K562 (cell line): ENCODE results near the gene MARCKSL1. TPM values are rescaled to one million over a fixed set of nuclear protein-coding genes. Genes with fewer than 3 reads are reported as not detected.

Source experiments
- CBFA2T3 ChIP-seq: fragments of 450-650 bp; IDR thresholded peaks from 2 replicates; pipeline ENCODE4 v1.6.1; 2017
- FOSL1 ChIP-seq: fragments of 200-800 bp; sonication (Bioruptor generic); conservative IDR thresholded peaks from 2 replicates; pipeline ENCODE4 v1.6.1; 2016; ENCODE audit warnings: missing genetic modification characterization, missing compliant biosample characterization
- FOXA3 ChIP-seq, 2 experiments: fragments of 450-650 bp in 1 of 2; sonication (generic) in 1 of 2; formaldehyde crosslinking; IDR thresholded peaks in 1 of 2; conservative IDR thresholded peaks in 1 of 2; 2 replicates each; pipeline versions ENCODE4 v1.4.0 to v1.8.0; 2020 to 2022; ENCODE audit warnings: mild to moderate bottlenecking in 2 of 2, missing genetic modification reagents in 1 of 2
- HMGN3 ChIP-seq: IDR thresholded peaks from 2 replicates; pipeline ENCODE4 v1.6.1; 2011; ENCODE audit warnings: borderline replicate concordance, low read depth, mild to moderate bottlenecking, mixed read lengths, low read length; ENCODE audit not compliant: insufficient read length; ENCODE audit errors: extremely low read depth
- HNRNPK ChIP-seq: fragments of 200-400 bp; formaldehyde crosslinking; IDR thresholded peaks from one replicate; pipeline ENCODE4 v1.6.1; 2018; ENCODE audit warnings: mild to moderate bottlenecking, low read depth, low read length; ENCODE audit not compliant: poor library complexity, severe bottlenecking
- MCM3 ChIP-seq: fragments of 450-650 bp; IDR thresholded peaks from 2 replicates; pipeline ENCODE4 v1.6.1; 2016
- MTA3 ChIP-seq: fragments of 450-650 bp; formaldehyde crosslinking; IDR thresholded peaks from 2 replicates; pipeline ENCODE4 v1.6.1; 2017; ENCODE audit warnings: mild to moderate bottlenecking, borderline replicate concordance
- SMARCE1 ChIP-seq: fragments of 450-650 bp; IDR thresholded peaks from 2 replicates; pipeline ENCODE4 v1.7.1; 2016; ENCODE audit warnings: mild to moderate bottlenecking
- TSC22D4 ChIP-seq: fragments of 450-650 bp; IDR thresholded peaks from 2 replicates; pipeline ENCODE4 v1.6.1; 2016; ENCODE audit warnings: missing genetic modification characterization, missing biosample characterization, control low read depth
- ZNF121 ChIP-seq: sonication (generic); formaldehyde crosslinking; conservative IDR thresholded peaks from 2 replicates; pipeline ENCODE4 v1.8.0; 2022; ENCODE audit warnings: missing genetic modification reagents
- ZNF507 ChIP-seq: conservative IDR thresholded peaks from 2 replicates; pipeline ENCODE4 v1.6.1; 2017; ENCODE audit warnings: missing genetic modification characterization, missing compliant biosample characterization
- polyA plus RNA-seq, 8 experiments: library from polyadenylated mRNA; depleted of rRNA in 4 of 8; stranded (reverse) in 5 of 8; unstranded in 3 of 8; fragments of >200 nt; fragmentation: Nextera tagmentation in 2 of 8; fragmentation: Illumina TruSeq in 1 of 8; extraction: Ambion mirVana in 2 of 8; extraction: Trizol in 1 of 8; gene quantifications; 2 replicates each; pipeline versions ENCODE4 v1.2.1 to v1.2.3, GENCODE V29; 2011 to 2014; ENCODE audit warnings: inconsistent platforms in 1 of 8, missing spikeins in 1 of 8
- total RNA-seq, 7 experiments: library from RNA; depleted of rRNA in 6 of 7; stranded (reverse); fragments of >200 nt in 6 of 7; fragmentation: Illumina TruSeq in 2 of 7; extraction: Trizol in 2 of 7; gene quantifications; 2 replicates each; pipeline versions ENCODE4 v1.2.1 to v1.2.3, GENCODE V29; 2011 to 2021; ENCODE audit warnings: low replicate concordance in 1 of 7
- TF ChIP-seq, protein P1 (sequence below): fragments of 450-650 bp; IDR thresholded peaks from 2 replicates; pipeline ENCODE4 v1.6.1; 2016; ENCODE audit warnings: mild to moderate bottlenecking
- TF ChIP-seq, protein P2 (sequence below), 2 experiments: fragments of 450-650 bp in 1 of 2; sonication (generic) in 1 of 2; formaldehyde crosslinking in 1 of 2; IDR thresholded peaks in 1 of 2; conservative IDR thresholded peaks in 1 of 2; 2 replicates each; pipeline versions ENCODE4 v1.6.1 to v1.8.1; 2016 to 2023; ENCODE audit warnings: mild to moderate bottlenecking in 2 of 2, moderate library complexity in 2 of 2, inconsistent platforms in 1 of 2, missing genetic modification reagents in 1 of 2
- TF ChIP-seq, protein P3 (sequence below): IDR thresholded peaks from 2 replicates; pipeline ENCODE4 v1.6.1; 2012; ENCODE audit warnings: low read depth, low read length, improper control_type of control experiment, borderline replicate concordance
- TF ChIP-seq, protein P4 (sequence below): fragments of 450-650 bp; IDR thresholded peaks from 2 replicates; pipeline ENCODE4 v1.6.1; 2016; ENCODE audit warnings: low read depth

The MARCKSL1 gene
- total and polyA plus RNA-seq, 9 of the 15 experiments (the other 6 are each of a cell fraction or from before 2014, with no cell fraction given): 14.7 to 325 (median 155) TPM

- TF ChIP-seq, protein P1, sequence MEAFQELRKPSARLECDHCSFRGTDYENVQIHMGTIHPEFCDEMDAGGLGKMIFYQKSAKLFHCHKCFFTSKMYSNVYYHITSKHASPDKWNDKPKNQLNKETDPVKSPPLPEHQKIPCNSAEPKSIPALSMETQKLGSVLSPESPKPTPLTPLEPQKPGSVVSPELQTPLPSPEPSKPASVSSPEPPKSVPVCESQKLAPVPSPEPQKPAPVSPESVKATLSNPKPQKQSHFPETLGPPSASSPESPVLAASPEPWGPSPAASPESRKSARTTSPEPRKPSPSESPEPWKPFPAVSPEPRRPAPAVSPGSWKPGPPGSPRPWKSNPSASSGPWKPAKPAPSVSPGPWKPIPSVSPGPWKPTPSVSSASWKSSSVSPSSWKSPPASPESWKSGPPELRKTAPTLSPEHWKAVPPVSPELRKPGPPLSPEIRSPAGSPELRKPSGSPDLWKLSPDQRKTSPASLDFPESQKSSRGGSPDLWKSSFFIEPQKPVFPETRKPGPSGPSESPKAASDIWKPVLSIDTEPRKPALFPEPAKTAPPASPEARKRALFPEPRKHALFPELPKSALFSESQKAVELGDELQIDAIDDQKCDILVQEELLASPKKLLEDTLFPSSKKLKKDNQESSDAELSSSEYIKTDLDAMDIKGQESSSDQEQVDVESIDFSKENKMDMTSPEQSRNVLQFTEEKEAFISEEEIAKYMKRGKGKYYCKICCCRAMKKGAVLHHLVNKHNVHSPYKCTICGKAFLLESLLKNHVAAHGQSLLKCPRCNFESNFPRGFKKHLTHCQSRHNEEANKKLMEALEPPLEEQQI: no peak
- TF ChIP-seq TSC22D4 (tag) (no peak), FOSL1 (tag) (peak; percentile 99), ZNF121 (CRISPR knock-in tag) (no peak), MCM3 (no peak), FOXA3 (CRISPR knock-in tag; conservative IDR thresholded peaks at IDR 0.05 in 1 of 2, IDR thresholded peaks at IDR 0.05 in 1 of 2) (0 out of 4 replicates have a peak, but pooled peaks of 1 of the 2 experiments have one; percentile 14), HNRNPK (no peak), CBFA2T3 (peak; percentile 86), SMARCE1 (peak; percentile 98), HMGN3 (no peak), ZNF507 (no peak), MTA3 (no peak)
- TF ChIP-seq, protein P2, sequence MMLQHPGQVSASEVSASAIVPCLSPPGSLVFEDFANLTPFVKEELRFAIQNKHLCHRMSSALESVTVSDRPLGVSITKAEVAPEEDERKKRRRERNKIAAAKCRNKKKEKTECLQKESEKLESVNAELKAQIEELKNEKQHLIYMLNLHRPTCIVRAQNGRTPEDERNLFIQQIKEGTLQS (IDR thresholded peaks at IDR 0.05): peak; percentile 93
- TF ChIP-seq, protein P2 (CRISPR knock-in tag; conservative IDR thresholded peaks at IDR 0.05): no peak
- TF ChIP-seq, protein P3, sequence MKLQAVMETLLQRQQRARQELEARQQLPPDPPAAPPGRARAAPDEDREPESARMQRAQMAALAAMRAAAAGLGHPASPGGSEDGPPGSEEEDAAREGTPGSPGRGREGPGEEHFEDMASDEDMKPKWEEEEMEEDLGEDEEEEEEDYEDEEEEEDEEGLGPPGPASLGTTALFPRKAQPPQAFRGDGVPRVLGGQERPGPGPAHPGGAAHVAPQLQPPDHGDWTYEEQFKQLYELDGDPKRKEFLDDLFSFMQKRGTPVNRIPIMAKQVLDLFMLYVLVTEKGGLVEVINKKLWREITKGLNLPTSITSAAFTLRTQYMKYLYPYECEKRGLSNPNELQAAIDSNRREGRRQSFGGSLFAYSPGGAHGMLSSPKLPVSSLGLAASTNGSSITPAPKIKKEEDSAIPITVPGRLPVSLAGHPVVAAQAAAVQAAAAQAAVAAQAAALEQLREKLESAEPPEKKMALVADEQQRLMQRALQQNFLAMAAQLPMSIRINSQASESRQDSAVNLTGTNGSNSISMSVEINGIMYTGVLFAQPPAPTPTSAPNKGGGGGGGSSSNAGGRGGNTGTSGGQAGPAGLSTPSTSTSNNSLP: peak; percentile 94
- TF ChIP-seq, protein P4, sequence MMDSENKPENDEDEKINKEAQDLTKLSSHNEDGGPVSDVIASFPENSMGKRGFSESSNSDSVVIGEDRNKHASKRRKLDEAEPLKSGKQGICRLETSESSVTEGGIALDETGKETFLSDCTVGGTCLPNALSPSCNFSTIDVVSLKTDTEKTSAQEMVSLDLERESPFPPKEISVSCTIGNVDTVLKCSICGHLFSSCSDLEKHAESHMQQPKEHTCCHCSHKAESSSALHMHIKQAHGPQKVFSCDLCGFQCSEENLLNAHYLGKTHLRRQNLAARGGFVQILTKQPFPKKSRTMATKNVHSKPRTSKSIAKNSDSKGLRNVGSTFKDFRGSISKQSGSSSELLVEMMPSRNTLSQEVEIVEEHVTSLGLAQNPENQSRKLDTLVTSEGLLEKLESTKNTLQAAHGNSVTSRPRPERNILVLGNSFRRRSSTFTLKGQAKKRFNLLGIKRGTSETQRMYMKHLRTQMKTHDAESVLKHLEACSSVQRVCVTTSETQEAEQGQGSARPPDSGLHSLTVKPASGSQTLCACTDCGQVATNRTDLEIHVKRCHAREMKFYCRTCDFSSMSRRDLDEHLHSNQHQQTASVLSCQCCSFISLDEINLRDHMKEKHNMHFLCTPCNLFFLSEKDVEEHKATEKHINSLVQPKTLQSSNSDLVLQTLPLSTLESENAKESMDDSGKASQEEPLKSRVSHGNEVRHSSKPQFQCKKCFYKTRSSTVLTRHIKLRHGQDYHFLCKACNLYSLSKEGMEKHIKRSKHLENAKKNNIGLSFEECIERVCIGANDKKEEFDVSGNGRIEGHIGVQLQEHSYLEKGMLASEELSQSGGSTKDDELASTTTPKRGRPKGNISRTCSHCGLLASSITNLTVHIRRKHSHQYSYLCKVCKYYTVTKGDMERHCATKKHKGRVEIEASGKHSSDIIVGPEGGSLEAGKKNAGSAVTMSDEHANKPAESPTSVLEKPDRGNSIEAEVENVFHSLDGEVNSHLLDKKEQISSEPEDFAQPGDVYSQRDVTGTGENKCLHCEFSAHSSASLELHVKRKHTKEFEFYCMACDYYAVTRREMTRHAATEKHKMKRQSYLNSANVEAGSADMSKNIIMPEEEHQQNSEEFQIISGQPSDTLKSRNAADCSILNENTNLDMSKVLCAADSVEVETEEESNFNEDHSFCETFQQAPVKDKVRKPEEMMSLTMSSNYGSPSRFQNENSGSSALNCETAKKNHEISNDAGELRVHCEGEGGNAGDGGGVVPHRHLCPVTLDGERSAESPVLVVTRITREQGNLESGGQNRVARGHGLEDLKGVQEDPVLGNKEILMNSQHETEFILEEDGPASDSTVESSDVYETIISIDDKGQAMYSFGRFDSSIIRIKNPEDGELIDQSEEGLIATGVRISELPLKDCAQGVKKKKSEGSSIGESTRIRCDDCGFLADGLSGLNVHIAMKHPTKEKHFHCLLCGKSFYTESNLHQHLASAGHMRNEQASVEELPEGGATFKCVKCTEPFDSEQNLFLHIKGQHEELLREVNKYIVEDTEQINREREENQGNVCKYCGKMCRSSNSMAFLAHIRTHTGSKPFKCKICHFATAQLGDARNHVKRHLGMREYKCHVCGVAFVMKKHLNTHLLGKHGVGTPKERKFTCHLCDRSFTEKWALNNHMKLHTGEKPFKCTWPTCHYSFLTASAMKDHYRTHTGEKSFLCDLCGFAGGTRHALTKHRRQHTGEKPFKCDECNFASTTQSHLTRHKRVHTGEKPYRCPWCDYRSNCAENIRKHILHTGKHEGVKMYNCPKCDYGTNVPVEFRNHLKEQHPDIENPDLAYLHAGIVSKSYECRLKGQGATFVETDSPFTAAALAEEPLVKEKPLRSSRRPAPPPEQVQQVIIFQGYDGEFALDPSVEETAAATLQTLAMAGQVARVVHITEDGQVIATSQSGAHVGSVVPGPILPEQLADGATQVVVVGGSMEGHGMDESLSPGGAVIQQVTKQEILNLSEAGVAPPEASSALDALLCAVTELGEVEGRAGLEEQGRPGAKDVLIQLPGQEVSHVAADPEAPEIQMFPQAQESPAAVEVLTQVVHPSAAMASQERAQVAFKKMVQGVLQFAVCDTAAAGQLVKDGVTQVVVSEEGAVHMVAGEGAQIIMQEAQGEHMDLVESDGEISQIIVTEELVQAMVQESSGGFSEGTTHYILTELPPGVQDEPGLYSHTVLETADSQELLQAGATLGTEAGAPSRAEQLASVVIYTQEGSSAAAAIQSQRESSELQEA: no peak
Measured at GRCh38 chr1:32307324-32307723, 28.7 kb downstream of the MARCKSL1 start (continued).
